Measurements from ENCODE around the gene DDOST. TPM values are rescaled to one million over a fixed set of nuclear protein-coding genes. Genes with fewer than 3 reads are reported as not detected.

Gene DDOST
- polyA plus RNA-seq, 2 of the 4 experiments (the other 2 are of a cell fraction): 158 to 231 TPM

GRCh38 chr1:20708891-20709290 is 47.7 kb upstream of the DDOST start:
- no peak overlapping the region for H3K4me3 ChIP-seq
- 86% methylated on average over 4 of the region's 5 CpGs for WGBS (ENCODE audit: missing lambda C conversion rate)
- FAIRE-seq (no peak), ATAC-seq (no peak), DNase-seq (ENCODE audit: low read depth in 1 of 2, low spot score in 1 of 2) (no peak)
- H3K27ac ChIP-seq: no peak overlapping the region
- no peak overlapping the region for H3K4me2 ChIP-seq
- CTCF ChIA-PET: interaction anchor here (0.8 to 3.1 kb wide), 2 partner anchors 10 to 11 kb away, joined by 3 to 24 read pairs; no protein-coding TSS in a partner anchor
- POLR2A ChIA-PET: no interaction called here
- no peaks in the 10 kb centered on the region for H3K9me3 ChIP-seq
- no peaks in the 10 kb centered on the region for H3K4me1 ChIP-seq
- no peak for TF ChIP-seq JUNB (IDR thresholded peaks at IDR 0.05)
- TF ChIP-seq MAX (IDR thresholded peaks at IDR 0.05): no peak
- no peak for TF ChIP-seq REST (IDR thresholded peaks at IDR 0.05)
- TF ChIP-seq NR3C1 (IDR thresholded peaks at IDR 0.05): no peak
- no peak for TF ChIP-seq RNF2 (IDR thresholded peaks at IDR 0.05; ENCODE audit: borderline replicate concordance, low read depth)
- TF ChIP-seq RCOR1 (IDR thresholded peaks at IDR 0.05; ENCODE audit: low read depth, low read length): no peak
- no peak for TF ChIP-seq HOXB13 (CRISPR knock-in tag; IDR thresholded peaks at IDR 0.05; ENCODE audit: low read depth)
- TF ChIP-seq CHD4 (IDR thresholded peaks at IDR 0.05; ENCODE audit: borderline replicate concordance): no peak
- TF ChIP-seq POLR2A (IDR thresholded peaks at IDR 0.05; ENCODE audit: low read length): no peak
- TF ChIP-seq TP53 (CRISPR knock-in tag; IDR thresholded peaks at IDR 0.05): no peak

- Histone ChIP-seq H3K9me3 (no peaks in the 10 kb centered on the region), H3K4me3 (no peak overlapping the region), H3K4me2 (no peak overlapping the region), H3K27ac (no peak overlapping the region), H3K4me1 (no peaks in the 10 kb centered on the region)
- TF ChIP-seq JUNB (IDR thresholded peaks at IDR 0.05) (no peak), FOSB (CRISPR knock-in tag; IDR thresholded peaks at IDR 0.05) (no peak), POLR2A (IDR thresholded peaks at IDR 0.05; ENCODE audit: low read length) (no peak), PBX3 (IDR thresholded peaks at IDR 0.05) (no peak), HEYL (CRISPR knock-in tag; IDR thresholded peaks at IDR 0.05) (no peak), BHLHE40 (IDR thresholded peaks at IDR 0.05; ENCODE audit: low read depth, low read length) (no peak), KDM5A (IDR thresholded peaks at IDR 0.05) (no peak), CTCF (IDR thresholded peaks at IDR 0.05) (no peak), BCL3 (IDR thresholded peaks at IDR 0.05) (no peak), REST (IDR thresholded peaks at IDR 0.05) (no peak), HOXB5 (CRISPR knock-in tag; IDR thresholded peaks at IDR 0.05) (no peak), HMGXB4 (CRISPR knock-in tag; IDR thresholded peaks at IDR 0.05; ENCODE audit: borderline replicate concordance) (no peak), MAFK (IDR thresholded peaks at IDR 0.05; ENCODE audit: partially characterized antibody) (no peak), CBX2 (IDR thresholded peaks at IDR 0.05; ENCODE audit: borderline replicate concordance, low read depth) (no peak), CHD4 (IDR thresholded peaks at IDR 0.05; ENCODE audit: borderline replicate concordance) (no peak), HOXB13 (CRISPR knock-in tag; IDR thresholded peaks at IDR 0.05; ENCODE audit: low read depth) (no peak)
- no peak for FAIRE-seq
- WGBS (ENCODE audit: missing lambda C conversion rate): 86% methylated on average over 2 of the region's 6 CpGs
- DNase-seq (ENCODE audit: low read depth in 1 of 2, low spot score in 1 of 2): no peak
- ChIA-PET POLR2A (no interaction called here), CTCF (interaction anchor here (0.8 to 3.1 kb wide), 3 partner anchors 11 to 50 kb away, joined by 3 to 24 read pairs (median 4); no protein-coding TSS in a partner anchor)
- ATAC-seq: no peak
Measured at GRCh38 chr1:20708057-20708456, 46.9 kb upstream of the DDOST start.

All from A549 (cell line).